ENCODE data around the gene CDKAL1. TPM values are rescaled to one million over a fixed set of nuclear protein-coding genes. Genes with fewer than 3 reads are reported as not detected.

Gene CDKAL1
- total RNA-seq, 1 donor from 2014 or later, result 14.8 TPM

- peaks cover 4% of the 10 kb centered on the region for H3K4me1 Mint-ChIP-seq (ENCODE audit: unreplicated experiment)
- peaks cover 11% of the 10 kb centered on the region for H3K36me3 Mint-ChIP-seq (ENCODE audit: unreplicated experiment)
- no peak overlapping the region for H3K27ac Mint-ChIP-seq (ENCODE audit: unreplicated experiment)
- no peak for DNase-seq (ENCODE audit: extremely low spot score, unreplicated experiment)
- H3K27me3 Mint-ChIP-seq (ENCODE audit: unreplicated experiment), result no peaks in the 10 kb centered on the region
- H3K4me3 Mint-ChIP-seq (ENCODE audit: unreplicated experiment), result no peak overlapping the region
- TF ChIP-seq CTCF (IDR thresholded peaks at IDR 0.05), result no peak
- peaks cover 13% of the 10 kb centered on the region for H3K9me3 Mint-ChIP-seq (ENCODE audit: unreplicated experiment)
These were observed 412.6 kb downstream of the CDKAL1 start for GRCh38 chr6:20946890-20947289.

DNA sequence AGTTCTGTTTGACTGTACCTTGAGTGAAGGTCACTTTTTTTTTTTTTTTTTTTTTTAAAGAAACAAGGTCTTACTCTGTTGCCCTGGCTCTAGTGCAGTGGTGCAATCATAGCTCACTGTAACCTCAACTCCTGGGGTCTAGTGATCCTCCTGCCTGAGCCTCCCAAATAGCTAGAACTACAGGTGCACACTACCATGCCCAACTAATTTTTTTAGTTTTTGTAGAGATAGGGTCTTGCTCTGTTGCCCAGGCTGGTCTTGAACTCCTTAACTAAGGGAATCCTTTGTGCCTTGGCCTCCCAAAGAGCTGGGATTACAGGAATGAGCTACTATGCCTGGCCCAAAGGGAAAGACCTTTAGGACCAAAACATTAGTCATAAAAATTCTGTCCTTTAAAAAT lies 413.7 kb downstream of the CDKAL1 start:
- Mint-ChIP-seq H3K27ac (ENCODE audit: unreplicated experiment) (no peak overlapping the region), H3K36me3 (ENCODE audit: unreplicated experiment) (peaks cover 9% of the 10 kb centered on the region), H3K9me3 (ENCODE audit: unreplicated experiment) (peaks cover 11% of the 10 kb centered on the region), H3K27me3 (ENCODE audit: unreplicated experiment) (no peaks in the 10 kb centered on the region), H3K4me3 (ENCODE audit: unreplicated experiment) (no peak overlapping the region), H3K4me1 (ENCODE audit: unreplicated experiment) (peaks cover 13% of the 10 kb centered on the region)
- TF ChIP-seq CTCF (IDR thresholded peaks at IDR 0.05), result no peak
- DNase-seq (ENCODE audit: extremely low spot score, unreplicated experiment), result no peak

GRCh38 chr6:20948556-20948955 lies 414.3 kb downstream of the CDKAL1 start:
- H3K27me3 Mint-ChIP-seq (ENCODE audit: unreplicated experiment), result no peaks in the 10 kb centered on the region
- DNase-seq (ENCODE audit: extremely low spot score, unreplicated experiment), result no peak
- TF ChIP-seq CTCF (IDR thresholded peaks at IDR 0.05), result no peak
- peaks cover 15% of the 10 kb centered on the region for H3K4me1 Mint-ChIP-seq (ENCODE audit: unreplicated experiment)
- H3K27ac Mint-ChIP-seq (ENCODE audit: unreplicated experiment), result no peak overlapping the region
- peaks cover 7% of the 10 kb centered on the region for H3K9me3 Mint-ChIP-seq (ENCODE audit: unreplicated experiment)
- H3K36me3 Mint-ChIP-seq (ENCODE audit: unreplicated experiment), result peaks cover 5% of the 10 kb centered on the region
- H3K4me3 Mint-ChIP-seq (ENCODE audit: unreplicated experiment), result no peak overlapping the region

GRCh38 chr6:20949138-20949537 lies 414.9 kb downstream of the CDKAL1 start:
- Mint-ChIP-seq H3K36me3 (ENCODE audit: unreplicated experiment) (no peaks in the 10 kb centered on the region), H3K27ac (ENCODE audit: unreplicated experiment) (no peak overlapping the region), H3K4me1 (ENCODE audit: unreplicated experiment) (peaks cover 18% of the 10 kb centered on the region), H3K27me3 (ENCODE audit: unreplicated experiment) (no peaks in the 10 kb centered on the region), H3K9me3 (ENCODE audit: unreplicated experiment) (peaks cover 1% of the 10 kb centered on the region), H3K4me3 (ENCODE audit: unreplicated experiment) (no peak overlapping the region)
- DNase-seq (ENCODE audit: extremely low spot score, unreplicated experiment), result no peak
- TF ChIP-seq CTCF (IDR thresholded peaks at IDR 0.05), result no peak

DNA sequence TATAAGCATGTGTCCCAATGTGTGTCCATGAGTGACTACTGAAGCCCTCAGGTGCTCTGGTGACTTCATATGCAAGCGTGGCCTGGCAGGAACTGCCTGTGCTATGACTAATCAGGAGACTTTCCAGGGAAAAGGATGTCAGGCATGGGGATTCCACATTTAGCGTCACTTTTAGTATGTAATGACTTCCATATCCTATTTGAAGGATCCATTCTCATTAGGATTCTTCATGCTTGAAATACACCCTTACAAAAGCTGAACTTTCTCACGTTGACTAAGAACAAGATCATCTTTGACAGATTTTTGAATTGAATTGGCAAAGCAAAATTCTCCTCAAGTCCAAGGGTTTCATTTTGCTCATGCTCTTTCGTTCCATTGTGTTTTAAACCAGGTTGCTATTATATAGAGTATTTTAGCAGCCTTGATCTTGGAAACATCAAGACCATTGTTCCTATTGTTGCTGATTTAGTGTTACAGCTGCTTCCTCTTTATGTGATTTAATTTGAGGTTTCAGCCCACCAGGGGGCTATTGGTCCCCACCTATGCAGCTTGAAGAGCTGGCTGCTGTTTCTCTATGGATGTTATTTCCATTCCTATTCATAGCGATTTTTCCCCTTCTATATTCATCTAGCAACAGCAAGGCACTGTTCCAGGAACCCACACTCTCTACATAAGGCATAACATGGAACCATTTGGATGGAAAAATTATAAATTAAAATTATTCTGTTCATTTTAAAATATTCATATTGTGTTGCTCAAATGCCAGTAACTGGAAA lies 418.6 kb downstream of the CDKAL1 start:
- DNase-seq (ENCODE audit: extremely low spot score, unreplicated experiment), result no peak
- Mint-ChIP-seq H3K4me1 (ENCODE audit: unreplicated experiment) (peaks cover 18% of the 10 kb centered on the region), H3K4me3 (ENCODE audit: unreplicated experiment) (no peak overlapping the region), H3K36me3 (ENCODE audit: unreplicated experiment) (no peaks in the 10 kb centered on the region), H3K27me3 (ENCODE audit: unreplicated experiment) (no peaks in the 10 kb centered on the region), H3K27ac (ENCODE audit: unreplicated experiment) (no peak overlapping the region), H3K9me3 (ENCODE audit: unreplicated experiment) (no peaks in the 10 kb centered on the region)
- TF ChIP-seq CTCF (IDR thresholded peaks at IDR 0.05), result peak; percentile 24

All from osteocyte (in vitro differentiated cells).